ENCODE results near the gene OLR1. TPM values are rescaled to one million over a fixed set of nuclear protein-coding genes. Genes with fewer than 3 reads are reported as not detected.

The OLR1 gene
- total and polyA plus RNA-seq, 2 donors (not counting 3 experiments of a cell fraction or from before 2014, with no cell fraction given) = not detected

- no peaks in the 10 kb centered on the region for H3K9me1 ChIP-seq (replicated peaks; ENCODE audit: control insufficient read depth, extremely low read depth, insufficient read depth, low read length)
- no peak overlapping the region for H2AFZ ChIP-seq (ENCODE audit: low read depth, low read length)
- no peaks in the 10 kb centered on the region for H3K9me3 ChIP-seq (replicated peaks; ENCODE audit: control insufficient read depth, insufficient read depth, low read length)
- no peak overlapping the region for H3K9ac ChIP-seq (replicated peaks; ENCODE audit: extremely low read depth, insufficient read depth, low read length)
- TF ChIP-seq, protein P1, sequence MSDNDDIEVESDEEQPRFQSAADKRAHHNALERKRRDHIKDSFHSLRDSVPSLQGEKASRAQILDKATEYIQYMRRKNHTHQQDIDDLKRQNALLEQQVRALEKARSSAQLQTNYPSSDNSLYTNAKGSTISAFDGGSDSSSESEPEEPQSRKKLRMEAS (IDR thresholded peaks at IDR 0.05; ENCODE audit: insufficient read depth, insufficient read length) = no peak
- TF ChIP-seq MYC (IDR thresholded peaks at IDR 0.05; ENCODE audit: low read depth, low read length) = no peak
- no peak for TF ChIP-seq EZH2 (IDR thresholded peaks at IDR 0.05; ENCODE audit: borderline replicate concordance, low read depth, low read length, severe bottlenecking)
- no peak for TF ChIP-seq CTCF (IDR thresholded peaks at IDR 0.05; ENCODE audit: extremely low read depth in 1 of 2, insufficient read depth in 1 of 2, low read depth in 1 of 2, low read length in 2 of 2)
- TF ChIP-seq POLR2AphosphoS5 (IDR thresholded peaks at IDR 0.05; ENCODE audit: insufficient read depth, low read depth, low read length) = no peak
- TF ChIP-seq GATA2 (IDR thresholded peaks at IDR 0.05; ENCODE audit: insufficient read depth, insufficient read length, low read depth, low read length) = no peak
- no peak for TF ChIP-seq JUN (IDR thresholded peaks at IDR 0.05; ENCODE audit: borderline replicate concordance, insufficient read depth, insufficient read length, low read depth)
- no peak for TF ChIP-seq FOS (IDR thresholded peaks at IDR 0.05; ENCODE audit: borderline replicate concordance, insufficient read depth, low read length)
- no peak for TF ChIP-seq POLR2A (IDR thresholded peaks at IDR 0.05; ENCODE audit: low read depth, low read length)
- FAIRE-seq = no peak
- no TSS peak for BruUV-seq (replicated peaks)
- CTCF ChIA-PET = interaction anchor here (0.7 to 2.4 kb wide), 5 partner anchors 9 to 121 kb away, joined by 3 to 10 read pairs (median 4); no protein-coding TSS in a partner anchor
- no peaks in the 10 kb centered on the region for H3K79me2 ChIP-seq (ENCODE audit: control insufficient read depth, insufficient read depth, low read length)
- H3K27me3 ChIP-seq (ENCODE audit: control insufficient read depth in 2 of 2, insufficient read depth in 2 of 2, low read length in 2 of 2) = no peaks in the 10 kb centered on the region
- POLR2A ChIA-PET = no interaction called here
- H4K20me1 ChIP-seq (replicated peaks; ENCODE audit: control insufficient read depth, extremely low read depth, insufficient read depth, low read length) = no peaks in the 10 kb centered on the region
- no peaks in the 10 kb centered on the region for H3K36me3 ChIP-seq (ENCODE audit: control insufficient read depth in 2 of 2, extremely low read depth in 1 of 2, insufficient read depth in 2 of 2, low read length in 2 of 2)
- H3K4me2 ChIP-seq (ENCODE audit: insufficient read depth, low read length) = no peak overlapping the region
- H3K27ac ChIP-seq (ENCODE audit: insufficient read depth, low read depth, low read length) = no peak overlapping the region
- intact Hi-C loops (cut with micrococcal nuclease) (no loop called here), dilution Hi-C loops (cut with MboI; ENCODE audit: extremely low pct_ligation_motif_present, low sequenced_read_pairs) (no loop called here)
- no peaks in the 10 kb centered on the region for H3K4me1 ChIP-seq (ENCODE audit: control insufficient read depth, extremely low read depth, insufficient read depth, low read length)
- no peak for DNase-seq (ENCODE audit: low read depth, low spot score)
- no peak overlapping the region for H3K4me3 ChIP-seq (replicated peaks in 1 of 3; ENCODE audit: insufficient read depth in 1 of 3, low read depth in 1 of 3, low read length in 3 of 3)
Observed at GRCh38 chr12:10131111-10131690, 40.7 kb downstream of the OLR1 start.

All from endothelial cell of umbilical vein (primary cell).